ENCODE results near the gene BRIX1.

Gene BRIX1

GRCh38 chr5:34915139-34915855 is at the start of gene BRIX1, which contains the start of gene RAD1:
Gene BRIX1 (plus strand): TSS chr5:34915711. CDS start chr5:34915739, 28 bp downstream.
Gene RAD1 (minus strand): TSS chr5:34915504. CDS start chr5:34914892, 612 bp downstream.
- peak; percentile 95 for DNase-seq (ENCODE audit: low read depth)

- DNase-seq (ENCODE audit: low read depth) = no peak
Observed at GRCh38 chr5:34866989-34867471, 48.5 kb upstream of the BRIX1 start.

GRCh38 chr5:34867660-34868059 is 47.9 kb upstream of the BRIX1 start:
- no peak for DNase-seq (ENCODE audit: low read depth)

- no peak for DNase-seq (ENCODE audit: low read depth)
Observed at GRCh38 chr5:34868791-34869190, 46.7 kb upstream of the BRIX1 start.

GRCh38 chr5:34869256-34869655 is 46.3 kb upstream of the BRIX1 start:
- no peak for DNase-seq (ENCODE audit: low read depth)

- DNase-seq (ENCODE audit: low read depth) = no peak
Observed at GRCh38 chr5:34870382-34870781, 45.1 kb upstream of the BRIX1 start.

GRCh38 chr5:34876275-34876674 is 39.2 kb upstream of the BRIX1 start:
- no peak for DNase-seq (ENCODE audit: low read depth)

GRCh38 chr5:34881246-34881645 is 34.3 kb upstream of the BRIX1 start:
- DNase-seq (ENCODE audit: low read depth) = no peak

- DNase-seq (ENCODE audit: low read depth) = no peak
Observed at GRCh38 chr5:34886392-34887119, 29.0 kb upstream of the BRIX1 start.

GRCh38 chr5:34889394-34889793 is 26.1 kb upstream of the BRIX1 start:
- no peak for DNase-seq (ENCODE audit: low read depth)

- DNase-seq (ENCODE audit: low read depth) = peak; percentile 73
Observed at GRCh38 chr5:34891981-34892380, 23.5 kb upstream of the BRIX1 start.

GRCh38 chr5:34892414-34892813 is 23.1 kb upstream of the BRIX1 start:
- DNase-seq (ENCODE audit: low read depth) = no peak

- no peak for DNase-seq (ENCODE audit: low read depth)
Observed at GRCh38 chr5:34894716-34895115, 20.8 kb upstream of the BRIX1 start.

GRCh38 chr5:34895641-34896419 is 19.7 kb upstream of the BRIX1 start:
- no peak for DNase-seq (ENCODE audit: low read depth)

- DNase-seq (ENCODE audit: low read depth) = no peak
Observed at GRCh38 chr5:34897646-34898045, 17.9 kb upstream of the BRIX1 start.

GRCh38 chr5:34898258-34898895 is 17.1 kb upstream of the BRIX1 start:
- peak; percentile 56 for DNase-seq (ENCODE audit: low read depth)

- no peak for DNase-seq (ENCODE audit: low read depth)
Observed at GRCh38 chr5:34899066-34899465, 16.4 kb upstream of the BRIX1 start.

- DNase-seq (ENCODE audit: low read depth) = no peak
Observed at GRCh38 chr5:34900652-34901051, 14.9 kb upstream of the BRIX1 start.

- no peak for DNase-seq (ENCODE audit: low read depth)
Observed at GRCh38 chr5:34903260-34903659, 12.3 kb upstream of the BRIX1 start.

GRCh38 chr5:34905564-34905963 is 9.9 kb upstream of the BRIX1 start:
- no peak for DNase-seq (ENCODE audit: low read depth)

- no peak for DNase-seq (ENCODE audit: low read depth)
Observed at GRCh38 chr5:34913072-34913471, 2.4 kb upstream of the BRIX1 start.

- DNase-seq (ENCODE audit: low read depth) = peak; percentile 25
Observed at GRCh38 chr5:34914671-34915138, 806 bp upstream of the BRIX1 start.
